GM08714 (cell line): ENCODE measurements around the gene ABCC4.

ENCODE experiments used
- H3K4me3 ChIP-seq: fragments of 200-500 bp; sonication (Bioruptor generic); 2 replicates; pipeline ENCODE4 v1.5.1; 2014; ENCODE audit warnings: mild to moderate bottlenecking, low read length, inconsistent platforms
- ZNF274 ChIP-seq: IDR thresholded peaks from 2 replicates; pipeline ENCODE4 v1.6.1; 2012; ENCODE audit warnings: mild to moderate bottlenecking, low read depth, low read length

The ABCC4 gene

DNA sequence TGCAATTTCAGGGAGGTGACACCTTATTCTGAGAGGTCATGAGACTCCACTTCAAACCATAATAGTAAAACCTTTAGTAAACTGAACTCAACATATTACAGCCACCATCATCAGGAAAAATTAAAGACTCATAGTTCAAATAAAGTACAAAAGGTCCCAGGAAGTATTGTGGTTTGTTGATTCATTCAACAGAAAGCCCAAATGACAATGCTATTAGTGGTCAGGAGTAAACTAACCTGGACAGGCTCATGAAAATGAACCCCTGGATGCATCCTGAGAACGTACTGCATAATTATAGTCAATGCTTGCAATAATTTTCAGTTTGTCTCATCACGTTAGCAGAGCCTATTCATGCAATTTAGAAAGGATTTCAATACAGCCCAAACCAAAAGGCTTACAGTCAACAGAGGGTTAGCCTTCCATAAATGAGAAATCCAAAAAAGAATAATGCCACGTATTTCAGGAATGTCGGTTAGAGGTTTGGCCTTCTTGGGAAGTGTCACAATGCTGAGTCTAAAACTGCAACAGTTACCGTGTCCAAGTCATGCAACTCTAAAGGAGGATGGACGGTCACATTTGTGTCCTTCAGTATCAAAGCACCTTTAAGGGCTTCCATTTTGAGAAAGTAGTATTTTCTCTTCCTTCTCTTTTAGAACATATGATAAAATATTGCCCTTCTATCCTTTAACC is 280.8 kb downstream of the ABCC4 start:
- no peak for TF ChIP-seq ZNF274
- no peak overlapping the region for H3K4me3 ChIP-seq

GRCh38 chr13:95019886-95020285 is 281.4 kb downstream of the ABCC4 start:
- H3K4me3 ChIP-seq = no peak overlapping the region
- TF ChIP-seq ZNF274 = no peak

GRCh38 chr13:95007322-95007721 is 293.9 kb downstream of the ABCC4 start:
- H3K4me3 ChIP-seq = no peak overlapping the region
- TF ChIP-seq ZNF274 = no peak

DNA sequence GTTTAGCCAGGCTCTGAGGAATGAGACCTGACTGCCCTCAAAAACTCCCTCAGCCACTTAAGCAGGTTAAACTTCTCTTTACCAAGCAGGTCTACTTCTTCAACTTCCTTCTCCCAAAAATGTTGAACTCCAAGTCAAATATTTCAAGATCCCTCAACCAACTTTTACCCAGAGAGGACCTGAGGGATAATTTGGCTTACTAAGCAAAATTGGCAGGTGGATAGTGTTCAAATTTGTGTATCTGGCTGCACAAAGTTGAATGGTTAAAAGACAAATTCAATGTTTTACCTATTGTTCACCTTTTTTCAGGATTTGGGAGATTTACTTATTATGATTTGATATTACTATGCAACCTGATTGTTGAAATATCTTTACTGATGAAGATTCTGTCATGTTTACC is 296.0 kb downstream of the ABCC4 start:
- no peak for TF ChIP-seq ZNF274
- no peak overlapping the region for H3K4me3 ChIP-seq

- TF ChIP-seq ZNF274 = no peak
- H3K4me3 ChIP-seq = no peak overlapping the region
These were observed 298.0 kb downstream of the ABCC4 start for GRCh38 chr13:95003019-95003813.

GRCh38 chr13:95002126-95002525 is 299.1 kb downstream of the ABCC4 start:
- TF ChIP-seq ZNF274 = no peak
- H3K4me3 ChIP-seq = no peak overlapping the region

DNA sequence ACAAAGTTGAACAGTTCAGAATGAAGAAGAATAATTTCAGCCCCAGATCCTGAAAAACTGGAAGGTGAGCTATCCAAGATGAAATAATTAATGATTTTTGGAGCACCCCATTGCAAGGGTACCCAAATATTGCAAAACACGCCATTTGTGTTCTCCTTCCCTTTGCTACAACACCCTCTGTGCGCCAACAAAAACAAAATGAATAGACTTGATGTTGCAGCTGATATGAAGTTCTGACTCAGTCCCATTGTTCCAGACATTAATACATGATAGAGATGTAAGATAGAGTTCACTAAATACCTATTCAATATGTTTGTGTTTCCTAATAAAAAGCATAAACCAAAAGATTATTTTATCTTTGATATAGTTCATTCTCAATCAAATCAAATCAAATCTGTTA is 301.4 kb downstream of the ABCC4 start:
- TF ChIP-seq ZNF274 = no peak
- no peak overlapping the region for H3K4me3 ChIP-seq

GRCh38 chr13:94997126-94997525 is 304.1 kb downstream of the ABCC4 start:
- no peak overlapping the region for H3K4me3 ChIP-seq
- TF ChIP-seq ZNF274 = no peak

DNA sequence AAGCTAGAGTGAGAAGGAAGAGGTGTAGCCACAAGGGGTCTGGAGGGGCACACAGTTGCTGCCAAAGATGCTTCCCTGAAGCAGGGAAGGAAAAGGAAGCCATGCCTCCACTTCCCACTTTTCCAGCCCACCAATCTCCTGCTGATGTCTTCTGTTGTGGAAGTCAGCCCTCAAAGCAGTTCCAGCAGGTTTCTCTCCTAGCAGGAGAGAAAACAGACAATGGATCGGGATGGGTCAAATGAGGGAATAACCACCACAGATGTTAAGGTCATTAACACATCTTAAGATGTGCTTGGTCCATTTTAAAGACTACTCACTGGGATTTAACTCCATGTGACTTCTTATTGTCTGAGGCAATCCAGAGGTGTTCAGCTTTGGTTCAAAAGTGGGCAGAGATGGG is 304.8 kb downstream of the ABCC4 start:
- no peak overlapping the region for H3K4me3 ChIP-seq
- no peak for TF ChIP-seq ZNF274

DNA sequence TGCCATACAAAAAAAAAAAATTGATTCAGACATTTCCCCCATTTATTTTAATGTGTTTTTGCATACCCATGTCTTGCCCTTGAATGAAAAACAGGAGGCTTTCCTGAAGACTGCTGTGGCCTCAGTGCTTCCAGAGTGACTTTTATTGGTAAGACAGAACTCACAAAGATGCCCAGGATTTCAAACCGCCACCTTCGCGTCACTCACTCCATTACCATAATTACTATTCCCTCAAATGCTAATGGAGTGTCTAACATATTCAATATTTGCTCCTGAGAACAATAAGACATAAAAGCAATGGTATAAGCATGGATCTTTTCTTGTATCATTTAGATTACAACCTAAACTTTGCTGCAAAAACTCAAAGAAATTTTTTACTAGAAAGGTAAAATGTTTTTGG is 306.7 kb downstream of the ABCC4 start:
- no peak for TF ChIP-seq ZNF274
- no peak overlapping the region for H3K4me3 ChIP-seq

- no peak overlapping the region for H3K4me3 ChIP-seq
- TF ChIP-seq ZNF274 = no peak
These were observed 307.6 kb downstream of the ABCC4 start for GRCh38 chr13:94993616-94994015.

DNA sequence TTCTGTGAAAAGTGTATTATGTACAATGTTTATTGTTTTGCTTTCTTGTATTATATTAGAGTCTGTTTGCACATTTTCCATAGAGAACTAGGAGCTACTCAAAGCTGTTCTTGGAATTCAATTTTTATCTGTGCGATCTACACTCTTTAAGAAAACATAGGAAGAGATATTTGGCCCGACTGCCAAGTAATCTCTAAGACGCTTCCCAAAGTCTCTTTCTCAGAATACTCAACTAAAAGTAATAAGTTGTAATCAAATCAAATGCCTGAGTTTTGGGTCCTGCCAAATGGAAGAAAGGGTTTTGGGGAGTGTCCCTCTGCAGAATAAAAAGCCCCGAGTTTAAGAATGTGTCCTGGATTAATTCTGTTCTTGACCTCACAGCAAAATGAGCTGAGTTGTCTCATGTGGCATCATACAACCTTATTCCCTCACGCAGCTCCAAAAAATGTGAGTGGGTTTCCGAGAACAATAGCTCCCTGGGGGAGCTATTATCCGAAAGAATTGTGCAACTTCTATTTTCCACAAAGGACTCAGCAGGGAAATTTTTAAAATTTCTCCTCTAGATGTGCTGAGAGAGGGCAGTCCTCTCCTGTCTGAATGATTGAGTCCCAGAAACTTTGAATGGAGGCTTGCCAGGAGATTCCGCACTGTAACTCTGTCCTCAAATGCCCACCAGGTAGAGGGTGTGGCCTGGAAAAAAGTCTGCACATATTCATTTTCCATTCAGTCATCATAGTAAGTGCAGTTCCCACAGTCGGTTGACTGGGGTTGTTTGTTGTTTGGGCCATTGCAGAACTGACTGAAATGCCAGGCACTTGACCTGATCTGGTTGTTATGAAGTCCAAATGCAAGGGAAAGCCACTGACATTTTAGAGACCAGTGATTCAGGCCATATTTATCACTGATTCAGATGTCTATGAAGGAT is 309.0 kb downstream of the ABCC4 start:
- no peak overlapping the region for H3K4me3 ChIP-seq
- TF ChIP-seq ZNF274 = no peak

GRCh38 chr13:94988654-94989053 is 312.6 kb downstream of the ABCC4 start:
- TF ChIP-seq ZNF274 = no peak
- H3K4me3 ChIP-seq = no peak overlapping the region

DNA sequence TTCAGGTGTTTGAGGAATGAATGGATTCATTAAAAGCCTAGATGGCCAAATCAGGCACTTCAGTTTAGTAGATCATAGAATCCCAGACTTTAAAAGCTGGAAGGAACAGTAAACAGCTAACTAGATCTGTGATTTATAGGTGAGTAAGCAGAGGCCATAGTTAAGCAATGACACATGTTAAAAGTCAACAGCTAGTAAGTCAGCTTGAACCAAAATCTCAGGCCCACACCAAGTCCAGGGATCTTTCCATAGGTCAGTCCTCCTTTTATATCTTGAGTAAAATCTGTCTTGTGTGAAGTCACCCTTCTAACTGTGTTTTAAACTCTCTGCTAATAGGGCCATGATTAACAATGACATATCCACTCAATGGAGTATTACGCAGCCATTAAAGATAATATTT is 313.4 kb downstream of the ABCC4 start:
- H3K4me3 ChIP-seq = no peak overlapping the region
- no peak for TF ChIP-seq ZNF274
